ENCODE results near the gene CASP1.

- no peak for TF ChIP-seq HNF4A (conservative IDR thresholded peaks at IDR 0.05)
- no peak for TF ChIP-seq CTCF (IDR thresholded peaks at IDR 0.05; ENCODE audit: low read depth, low read length, missing input control)
- no peak for TF ChIP-seq MAX (IDR thresholded peaks at IDR 0.05)
Observed at GRCh38 chr11:105049481-105049880, 14.5 kb upstream of the CASP1 start.
